Measurements from ENCODE around the gene EIF3I. TPM values are rescaled to one million over a fixed set of nuclear protein-coding genes. Genes with fewer than 3 reads are reported as not detected.

Gene EIF3I
- total RNA-seq, 3 donors from 2014 or later, result 404 to 436 (median 434) TPM

- DNase-seq (no peak), ATAC-seq (no peak)
- Mint-ChIP-seq H3K4me3 (no peak overlapping the region), H3K36me3 (ENCODE audit: insufficient read depth) (peaks cover 11% of the 10 kb centered on the region), H3K4me1 (ENCODE audit: low read depth) (peaks cover 2% of the 10 kb centered on the region), H3K27me3 (ENCODE audit: low read depth) (no peaks in the 10 kb centered on the region), H3K9me3 (no peaks in the 10 kb centered on the region)
These were observed 12.6 kb downstream of the EIF3I start for GRCh38 chr1:32234792-32235191.

- peak overlapping the region; percentile 84 for H3K4me3 Mint-ChIP-seq
- ATAC-seq (no peak), DNase-seq (no peak)
- H3K4me1 Mint-ChIP-seq (ENCODE audit: low read depth), result peaks cover 20% of the 10 kb centered on the region
- H3K27me3 Mint-ChIP-seq (ENCODE audit: low read depth), result no peaks in the 10 kb centered on the region
- peaks cover 6% of the 10 kb centered on the region for H3K36me3 Mint-ChIP-seq (ENCODE audit: insufficient read depth)
- H3K9me3 Mint-ChIP-seq, result no peaks in the 10 kb centered on the region
These were observed 17.1 kb downstream of the EIF3I start for GRCh38 chr1:32239337-32239736.

- Mint-ChIP-seq H3K36me3 (ENCODE audit: insufficient read depth) (peaks cover 6% of the 10 kb centered on the region), H3K27me3 (ENCODE audit: low read depth) (no peaks in the 10 kb centered on the region), H3K4me1 (ENCODE audit: low read depth) (peaks cover 20% of the 10 kb centered on the region), H3K9me3 (no peaks in the 10 kb centered on the region), H3K4me3 (peak overlapping the region; percentile 84)
- ATAC-seq (no peak), DNase-seq (no peak)
These were observed 17.6 kb downstream of the EIF3I start for GRCh38 chr1:32239790-32240139.

GRCh38 chr1:32240140-32240951 lies 18.1 kb downstream of the EIF3I start:
- Mint-ChIP-seq H3K4me1 (ENCODE audit: low read depth) (peaks cover 20% of the 10 kb centered on the region), H3K9me3 (no peaks in the 10 kb centered on the region), H3K36me3 (ENCODE audit: insufficient read depth) (peaks cover 6% of the 10 kb centered on the region), H3K4me3 (peak overlapping the region; percentile 84), H3K27me3 (ENCODE audit: low read depth) (no peaks in the 10 kb centered on the region)
- peak; percentile 58 for DNase-seq
- ATAC-seq, result peak; percentile 70 to 75

- Mint-ChIP-seq H3K36me3 (ENCODE audit: insufficient read depth) (peaks cover under 1% of the 10 kb centered on the region), H3K4me3 (peak overlapping the region; percentile 84), H3K27me3 (ENCODE audit: low read depth) (no peaks in the 10 kb centered on the region), H3K4me1 (ENCODE audit: low read depth) (peaks cover 20% of the 10 kb centered on the region), H3K9me3 (no peaks in the 10 kb centered on the region)
- DNase-seq (peak; percentile 32), ATAC-seq (peak; percentile 68 to 69)
These were observed 19.0 kb downstream of the EIF3I start for GRCh38 chr1:32241001-32241763.

GRCh38 chr1:32242341-32242851 lies 20.2 kb downstream of the EIF3I start:
- Mint-ChIP-seq H3K27me3 (ENCODE audit: low read depth) (no peaks in the 10 kb centered on the region), H3K4me3 (no peak overlapping the region), H3K4me1 (ENCODE audit: low read depth) (peaks cover 31% of the 10 kb centered on the region), H3K36me3 (ENCODE audit: insufficient read depth) (no peaks in the 10 kb centered on the region), H3K9me3 (no peaks in the 10 kb centered on the region)
- ATAC-seq (no peak), DNase-seq (no peak)

GRCh38 chr1:32246888-32247273 lies 24.7 kb downstream of the EIF3I start, which contains the start of gene FAM167B:
Gene FAM167B (plus strand): TSS chr1:32247222. CDS start chr1:32247422, 200 bp downstream.
- ATAC-seq, result no peak
- Mint-ChIP-seq H3K36me3 (ENCODE audit: insufficient read depth) (peaks cover 1% of the 10 kb centered on the region), H3K27me3 (ENCODE audit: low read depth) (no peaks in the 10 kb centered on the region), H3K9me3 (no peaks in the 10 kb centered on the region), H3K4me1 (ENCODE audit: low read depth) (peaks cover 56% of the 10 kb centered on the region), H3K4me3 (peak within 1 kb of the TSS; percentile 44)
- DNase-seq, result no peak

GRCh38 chr1:32247452-32247851 lies 25.2 kb downstream of the EIF3I start:
- Mint-ChIP-seq H3K27me3 (ENCODE audit: low read depth) (no peaks in the 10 kb centered on the region), H3K4me1 (ENCODE audit: low read depth) (peaks cover 54% of the 10 kb centered on the region), H3K4me3 (no peak overlapping the region)

GRCh38 chr1:32247983-32248889 lies 26.0 kb downstream of the EIF3I start:
- DNase-seq (peak; percentile 71), ATAC-seq (peak; percentile 16 to 27)
- H3K36me3 Mint-ChIP-seq (ENCODE audit: insufficient read depth), result peaks cover 2% of the 10 kb centered on the region
- peak overlapping the region; percentile 44 for H3K4me3 Mint-ChIP-seq
- peaks cover 56% of the 10 kb centered on the region for H3K4me1 Mint-ChIP-seq (ENCODE audit: low read depth)
- H3K9me3 Mint-ChIP-seq, result no peaks in the 10 kb centered on the region
- H3K27me3 Mint-ChIP-seq (ENCODE audit: low read depth), result no peaks in the 10 kb centered on the region

More at GRCh38 chr1:32247452-32247851, 25.2 kb downstream of the EIF3I start:
- H3K36me3 Mint-ChIP-seq (ENCODE audit: insufficient read depth), result peaks cover 2% of the 10 kb centered on the region
- no peak for ATAC-seq
- DNase-seq, result no peak
- H3K9me3 Mint-ChIP-seq, result no peaks in the 10 kb centered on the region

GRCh38 chr1:32249831-32250525 lies 27.8 kb downstream of the EIF3I start:
- ATAC-seq, result peak; percentile 66 to 67
- Mint-ChIP-seq H3K4me1 (ENCODE audit: low read depth) (peaks cover 67% of the 10 kb centered on the region), H3K36me3 (ENCODE audit: insufficient read depth) (peaks cover 2% of the 10 kb centered on the region), H3K9me3 (no peaks in the 10 kb centered on the region), H3K4me3 (peak overlapping the region; percentile 99), H3K27me3 (ENCODE audit: low read depth) (no peaks in the 10 kb centered on the region)
- DNase-seq, result peak; percentile 72

- Mint-ChIP-seq H3K27me3 (ENCODE audit: low read depth) (no peaks in the 10 kb centered on the region), H3K9me3 (no peaks in the 10 kb centered on the region), H3K36me3 (ENCODE audit: insufficient read depth) (peaks cover 2% of the 10 kb centered on the region), H3K4me3 (peak within 1 kb of the TSS; percentile 99), H3K4me1 (ENCODE audit: low read depth) (peaks cover 72% of the 10 kb centered on the region)
- peak; percentile 58 for DNase-seq
- ATAC-seq, result peak; percentile 39 to 46
These were observed 28.9 kb downstream of the EIF3I start, which contains the start of gene LCK for GRCh38 chr1:32250893-32251716. Gene LCK (plus strand): TSS chr1:32251265. CDS start chr1:32274330, 23,065 bp downstream.

- no peaks in the 10 kb centered on the region for H3K27me3 Mint-ChIP-seq (ENCODE audit: low read depth)
- ATAC-seq, result no peak
- H3K4me3 Mint-ChIP-seq, result peak overlapping the region; percentile 76
- peaks cover 58% of the 10 kb centered on the region for H3K4me1 Mint-ChIP-seq (ENCODE audit: low read depth)
- H3K9me3 Mint-ChIP-seq, result no peaks in the 10 kb centered on the region
- H3K36me3 Mint-ChIP-seq (ENCODE audit: insufficient read depth), result peaks cover 4% of the 10 kb centered on the region
- no peak for DNase-seq
These were observed 33.2 kb downstream of the EIF3I start for GRCh38 chr1:32255072-32256071.
